GM23338 (cell line): Measurements from ENCODE around the gene SLAMF9. TPM values are rescaled to one million over a fixed set of nuclear protein-coding genes. Genes with fewer than 3 reads are reported as not detected.
A peak's percentile ranks its signal among the peaks of the same experiment; 100 is the strongest.

ENCODE experiments used
- ATAC-seq: fragments of 200-7000 bp; cut with Tn5 transposase; 3 replicates; pipeline ENCODE4 v1.9.1; 2020
- DNase-seq: peaks from one replicate; pipeline ENCODE4 v3.0.0-alpha.2; 2015; ENCODE audit warnings: low spot score
- H2AFZ ChIP-seq: fragments of 200-600 bp; sonication (generic); 2 replicates; pipeline ENCODE4 v1.8.0; 2016; ENCODE audit warnings: antibody characterized with exemption, mild to moderate bottlenecking, moderate library complexity
- H3F3A ChIP-seq: fragments of 200-600 bp; sonication (generic); replicated peaks from 2 replicates; pipeline ENCODE4 v1.8.0; 2017; ENCODE audit warnings: antibody characterized with exemption, mixed run types, low read depth
- H3K27ac ChIP-seq: fragments of 200-600 bp; sonication (generic); 2 replicates; pipeline ENCODE4 v1.6.1; 2016; ENCODE audit warnings: low read depth
- H3K27me3 ChIP-seq: fragments of 200-600 bp; sonication (generic); 2 replicates; pipeline ENCODE4 v1.8.0; 2016; ENCODE audit warnings: mild to moderate bottlenecking, mixed run types, moderate library complexity; ENCODE audit not compliant: insufficient read depth
- H3K36me3 ChIP-seq: fragments of 200-600 bp; sonication (generic); 2 replicates; pipeline ENCODE4 v1.8.0; 2016; ENCODE audit warnings: mild to moderate bottlenecking; ENCODE audit not compliant: insufficient read depth
- H3K4me1 ChIP-seq: fragments of 200-600 bp; sonication (generic); 2 replicates; pipeline ENCODE4 v1.8.0; 2016; ENCODE audit warnings: mild to moderate bottlenecking, moderate library complexity; ENCODE audit not compliant: insufficient read depth
- H3K4me2 ChIP-seq: fragments of 200-600 bp; sonication (generic); 2 replicates; pipeline ENCODE4 v1.7.1; 2017; ENCODE audit warnings: mixed run types
- H3K4me3 ChIP-seq: fragments of 200-600 bp; sonication (generic); 2 replicates; pipeline ENCODE4 v1.6.1; 2016; ENCODE audit warnings: mixed run types
- H3K79me2 ChIP-seq: fragments of 200-600 bp; sonication (generic); replicated peaks from 2 replicates; pipeline ENCODE4 v1.8.0; 2017; ENCODE audit warnings: mild to moderate bottlenecking; ENCODE audit not compliant: insufficient read depth
- H3K9me2 ChIP-seq: fragments of 200-600 bp; sonication (generic); 2 replicates; pipeline ENCODE4 v1.8.0; 2017; ENCODE audit not compliant: insufficient read depth
- H4K20me1 ChIP-seq: fragments of 200-600 bp; sonication (generic); replicated peaks from 2 replicates; pipeline ENCODE4 v1.8.0; 2017; ENCODE audit warnings: mild to moderate bottlenecking; ENCODE audit not compliant: insufficient read depth
- H3K27ac Mint-ChIP-seq: 2 replicates; pipeline ENCODE4 v1.8.0; 2020; ENCODE audit warnings: inconsistent platforms, mild to moderate bottlenecking, moderate library complexity, mixed read lengths
- H3K27me3 Mint-ChIP-seq: 3 replicates; pipeline ENCODE4 v1.8.0; 2022; ENCODE audit warnings: low read depth, mild to moderate bottlenecking, moderate library complexity, mixed read lengths, inconsistent platforms; ENCODE audit not compliant: insufficient read depth, poor library complexity
- H3K36me3 Mint-ChIP-seq: 3 replicates; pipeline ENCODE4 v1.8.0; 2021; ENCODE audit warnings: low read depth, mild to moderate bottlenecking, inconsistent platforms, moderate library complexity, mixed read lengths
- H3K4me1 Mint-ChIP-seq: 3 replicates; pipeline ENCODE4 v1.8.0; 2020; ENCODE audit warnings: mild to moderate bottlenecking, inconsistent platforms, mixed read lengths
- H3K4me3 Mint-ChIP-seq: 3 replicates; pipeline ENCODE4 v1.8.0; 2021; ENCODE audit warnings: moderate library complexity, mild to moderate bottlenecking, inconsistent platforms, mixed read lengths
- H3K9me3 Mint-ChIP-seq: 3 replicates; pipeline ENCODE4 v1.8.0; 2020; ENCODE audit warnings: moderate library complexity, mild to moderate bottlenecking, inconsistent platforms, mixed read lengths
- CREB1 ChIP-seq: fragments of 250-450 bp; sonication (Bioruptor Pico); IDR thresholded peaks from 2 replicates; pipeline ENCODE4 v1.5.0; 2020; ENCODE audit warnings: low read depth, mild to moderate bottlenecking, moderate library complexity
- CTCF ChIP-seq, 2 experiments: fragments of 200-600 bp in 1 of 2; sonication (generic) in 1 of 2; conservative IDR thresholded peaks; 2 replicates each; pipeline versions ENCODE4 v1.5.1 to v1.6.1; 2016 to 2017; ENCODE audit warnings: antibody characterized with exemption in 2 of 2, low read depth in 2 of 2, mild to moderate bottlenecking in 2 of 2, moderate library complexity in 1 of 2
- NANOG ChIP-seq: IDR thresholded peaks from 2 replicates; pipeline ENCODE4 v1.6.1; 2016; ENCODE audit warnings: antibody characterized with exemption, borderline replicate concordance
- POLR2AphosphoS5 ChIP-seq: IDR thresholded peaks from 2 replicates; pipeline ENCODE4 v1.6.1; 2016; ENCODE audit warnings: antibody characterized with exemption, low read depth
- polyA plus RNA-seq: library from polyadenylated mRNA; unstranded; fragments of >200 nt; fragmentation: Nextera tagmentation; extraction: Ambion mirVana; gene quantifications from 2 replicates; pipeline ENCODE4 v1.2.1, GENCODE V29; 2016
- total RNA-seq: library from RNA; depleted of rRNA; stranded (reverse); fragments of >200 nt; shearing (Covaris generic); gene quantifications from 2 replicates; pipeline ENCODE4 v1.2.3, GENCODE V29; 2014

Gene SLAMF9
- total and polyA plus RNA-seq, 2 experiments from 2014 or later: not detected

DNA sequence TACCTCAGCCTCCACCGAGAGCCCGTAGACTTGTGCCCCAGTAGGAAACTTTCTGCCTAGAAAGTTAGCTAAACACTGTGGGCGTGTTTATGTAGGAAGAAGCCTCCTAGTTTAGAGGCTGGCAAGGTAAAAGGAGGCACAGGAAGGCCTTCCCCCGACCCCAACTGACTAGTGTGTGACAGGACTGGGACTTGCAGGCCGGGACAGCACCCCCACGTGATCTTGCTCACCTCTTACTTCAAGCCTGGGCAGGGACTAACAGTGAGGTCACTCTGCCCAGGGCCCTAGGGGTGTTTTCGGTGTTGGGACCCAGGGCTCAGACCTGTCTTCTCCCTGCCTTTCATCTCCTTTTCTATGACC lies 28.3 kb downstream of the SLAMF9 start:
- H3K9me3 Mint-ChIP-seq: no peaks in the 10 kb centered on the region; the same call in 2 of the 3 replicates
- no peaks in the 10 kb centered on the region for H3K36me3 ChIP-seq
- H3K27me3 Mint-ChIP-seq: peaks cover 17% of the 10 kb centered on the region
- peaks cover 36% of the 10 kb centered on the region for H3K4me1 Mint-ChIP-seq
- TF ChIP-seq NANOG (no peak), CREB1 (CRISPR knock-in tag) (peak; percentile 28; the same call in 1 of the 2 replicates)
- DNase-seq (no peak), ATAC-seq (peak; percentile 1; the same call in 2 of the 3 replicates)
- H2AFZ ChIP-seq: peak overlapping the region; percentile 94; the same call in 1 of the 2 replicates
- peaks cover 19% of the 10 kb centered on the region for H3K4me1 ChIP-seq
- H3K27me3 ChIP-seq: peaks cover 20% of the 10 kb centered on the region
- no peaks in the 10 kb centered on the region for H3F3A ChIP-seq
- no peaks in the 10 kb centered on the region for H3K9me2 ChIP-seq
- no peaks in the 10 kb centered on the region; the same call in 1 of the 2 replicates for H4K20me1 ChIP-seq
- H3K27ac Mint-ChIP-seq: no peak overlapping the region
- H3K4me2 ChIP-seq: peak overlapping the region; percentile 80
- H3K36me3 Mint-ChIP-seq: peaks cover 23% of the 10 kb centered on the region
- H3K4me3 ChIP-seq: peak overlapping the region; percentile 62
- no peak overlapping the region for H3K27ac ChIP-seq
- H3K4me3 Mint-ChIP-seq: peak overlapping the region; percentile 88
- no peaks in the 10 kb centered on the region; the same call in 1 of the 2 replicates for H3K79me2 ChIP-seq

DNA sequence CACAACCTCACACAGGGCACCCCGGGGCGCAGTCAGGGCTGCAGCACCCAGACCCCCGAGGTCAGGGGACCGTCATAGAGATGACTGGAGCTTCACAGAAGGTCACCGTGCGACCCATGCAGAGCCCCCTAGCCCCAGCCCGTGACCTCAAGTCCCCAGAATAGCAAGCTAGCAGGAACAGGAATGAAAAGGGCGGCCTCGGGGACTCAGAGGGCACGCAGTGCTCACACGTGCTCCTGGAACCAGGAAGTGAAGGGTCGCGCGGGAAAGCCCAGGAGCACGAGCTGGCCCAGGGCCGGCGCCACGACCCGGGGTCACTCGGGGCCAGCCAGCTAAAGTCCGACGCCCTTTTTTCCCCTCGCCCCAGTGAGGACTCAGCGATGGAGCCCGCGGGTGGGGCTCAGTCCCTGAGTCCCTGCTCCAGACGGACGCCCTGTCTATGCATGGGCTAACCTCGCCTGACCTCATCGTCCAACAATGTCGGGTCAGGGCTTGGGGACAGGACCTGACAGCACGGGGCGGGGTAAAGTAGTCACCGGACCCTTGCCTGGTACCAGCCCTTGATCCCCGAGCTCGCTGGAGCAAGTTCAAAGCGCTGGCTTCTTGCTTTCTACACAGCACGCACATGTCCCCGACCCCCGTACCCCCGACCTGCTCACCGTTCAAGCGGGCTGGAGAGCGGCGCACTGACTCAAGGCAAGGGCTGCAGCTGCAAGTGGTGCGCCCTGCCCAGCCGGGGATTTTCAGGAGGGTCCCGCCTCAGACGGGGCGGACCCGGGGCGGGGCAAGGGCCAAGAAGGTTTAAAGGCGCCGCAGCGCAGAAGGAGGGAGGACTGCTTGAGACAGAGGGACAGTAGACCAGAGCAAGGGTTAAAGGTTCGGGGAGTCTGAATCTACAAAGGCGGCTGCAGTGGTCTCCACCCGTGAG lies 29.0 kb downstream of the SLAMF9 start, which contains the start of gene TAGLN2:
Gene TAGLN2 (minus strand): TSS at position 717 of the 928 bp plus-strand sequence. CDS start 4,998 bp downstream, outside the sequence.
- Histone ChIP-seq H3K9me2 (no peaks in the 10 kb centered on the region), H2AFZ (peak within 1 kb of the TSS; percentile 94), H3K27me3 (peaks cover 20% of the 10 kb centered on the region), H3K79me2 (no peaks in the 10 kb centered on the region; the same call in 1 of the 2 replicates), H4K20me1 (no peaks in the 10 kb centered on the region; the same call in 1 of the 2 replicates), H3K4me2 (peak within 1 kb of the TSS; percentile 80), H3K27ac (no peak within 1 kb of the TSS), H3K36me3 (no peaks in the 10 kb centered on the region), H3F3A (no peaks in the 10 kb centered on the region), H3K4me3 (peak within 1 kb of the TSS; percentile 62), H3K4me1 (peaks cover 19% of the 10 kb centered on the region)
- Mint-ChIP-seq H3K27me3 (peaks cover 17% of the 10 kb centered on the region), H3K36me3 (peaks cover 23% of the 10 kb centered on the region), H3K9me3 (no peaks in the 10 kb centered on the region; the same call in 2 of the 3 replicates), H3K4me1 (peaks cover 36% of the 10 kb centered on the region), H3K27ac (no peak within 1 kb of the TSS; the same call in 1 of the 2 replicates), H3K4me3 (peak within 1 kb of the TSS; percentile 88)
- peak; percentile 78 for ATAC-seq
- TF ChIP-seq CREB1 (CRISPR knock-in tag) (0 out of 2 replicates have a peak, but pooled peaks have one; percentile 1), CTCF (conservative IDR thresholded peaks at IDR 0.05; ENCODE audit: low read depth in 2 of 2) (no peak), POLR2AphosphoS5 (peak; percentile 88)
- peak; percentile 95 for DNase-seq
